K562 (cell line): ENCODE measurements around the gene PARD3.

Source experiments
- ATF3 ChIP-seq, 2 experiments: fragments of 450-650 bp in 1 of 2; sonication (generic) in 1 of 2; formaldehyde crosslinking in 1 of 2; IDR thresholded peaks in 1 of 2; conservative IDR thresholded peaks in 1 of 2; 2 replicates each; pipeline versions ENCODE4 v1.6.1 to v1.8.1; 2016 to 2023; ENCODE audit warnings: mild to moderate bottlenecking in 2 of 2, moderate library complexity in 2 of 2, inconsistent platforms in 1 of 2, missing genetic modification reagents in 1 of 2
- ESRRA ChIP-seq: fragments of 450-650 bp; IDR thresholded peaks from 2 replicates; pipeline ENCODE4 v1.6.1; 2014; ENCODE audit warnings: low read depth, mild to moderate bottlenecking, moderate library complexity, borderline replicate concordance
- PRPF4 ChIP-seq: fragments of 200-400 bp; formaldehyde crosslinking; IDR thresholded peaks from one replicate; pipeline ENCODE4 v1.6.1; 2017; ENCODE audit warnings: low read length, low read depth, mild to moderate bottlenecking; ENCODE audit not compliant: insufficient read depth, poor library complexity, severe bottlenecking
- SMAD4 ChIP-seq: fragments of 250-450 bp; sonication (Bioruptor Pico); conservative IDR thresholded peaks from 2 replicates; pipeline ENCODE4 v1.8.0; 2021; ENCODE audit warnings: inconsistent platforms, mild to moderate bottlenecking, moderate library complexity
- ZBTB12 ChIP-seq: fragments of 250-450 bp; sonication (Bioruptor Pico); IDR thresholded peaks from 2 replicates; pipeline ENCODE4 v1.4.0; 2020
- ZNF518B ChIP-seq: fragments of 250-450 bp; sonication (Bioruptor Pico); IDR thresholded peaks from 2 replicates; pipeline ENCODE4 v1.5.0; 2021; ENCODE audit warnings: mild to moderate bottlenecking, moderate library complexity

GRCh38 chr10:34792881-34793280 is 22.2 kb downstream of the PARD3 start:
- TF ChIP-seq ZNF518B (CRISPR knock-in tag) (no peak), ATF3 (IDR thresholded peaks at IDR 0.05) (no peak), ATF3 (CRISPR knock-in tag; conservative IDR thresholded peaks at IDR 0.05) (no peak), PRPF4 (no peak), ZBTB12 (CRISPR knock-in tag) (no peak), SMAD4 (CRISPR knock-in tag) (no peak), ESRRA (no peak)
